ENCODE results near the gene APOBEC3H. TPM values are rescaled to one million over a fixed set of nuclear protein-coding genes. Genes with fewer than 3 reads are reported as not detected.

Gene APOBEC3H
- total and polyA plus RNA-seq, 2 experiments from 2014 or later = not detected

DNA sequence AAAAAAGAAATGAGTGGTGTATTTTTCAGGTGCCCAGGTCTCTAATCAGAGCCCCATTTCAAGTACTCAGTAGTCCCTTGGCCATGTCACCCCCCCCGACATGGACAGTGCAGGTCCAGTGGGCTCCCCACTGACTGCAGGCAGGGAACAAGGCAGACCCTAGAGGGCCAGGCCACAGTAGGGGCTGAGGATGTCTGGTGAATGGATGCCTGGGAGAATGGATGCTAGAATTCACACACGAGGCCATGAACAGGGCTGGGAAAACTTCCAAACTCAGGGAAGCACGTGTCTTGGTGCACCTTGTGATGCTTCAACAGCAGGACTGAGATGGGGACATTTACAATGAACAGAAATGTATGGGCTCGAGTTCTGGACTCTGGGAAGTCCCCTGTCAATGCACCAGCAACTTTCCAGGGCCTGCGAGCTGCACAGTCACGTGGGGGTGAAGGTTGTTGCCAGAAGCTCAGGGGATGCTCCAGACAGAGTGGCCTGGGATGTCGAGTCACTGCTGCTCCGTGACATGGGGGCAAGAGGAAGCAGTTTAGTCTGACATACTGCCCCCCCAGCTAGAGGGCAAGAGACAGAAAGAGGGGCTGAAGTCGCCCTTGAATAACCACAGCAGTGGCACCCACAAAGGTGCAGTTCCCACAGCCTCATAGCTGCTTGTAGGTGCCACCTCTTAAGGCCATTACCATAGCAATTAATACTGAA, 16.8 kb upstream of the APOBEC3H start:
- H3K4me1 ChIP-seq (ENCODE audit: insufficient read depth) = no peaks in the 10 kb centered on the region
- no peak overlapping the region for H3K4me3 ChIP-seq
- no peaks in the 10 kb centered on the region for H3K27me3 ChIP-seq
- H3K4me2 ChIP-seq = no peak overlapping the region
- no peaks in the 10 kb centered on the region for H3K36me3 ChIP-seq (replicated peaks; ENCODE audit: insufficient read depth, low read depth)
- H2AFZ ChIP-seq = no peak overlapping the region
- no peaks in the 10 kb centered on the region for H3K9me2 ChIP-seq (replicated peaks; ENCODE audit: insufficient read depth)
- H3K79me2 ChIP-seq = no peaks in the 10 kb centered on the region
- no peak overlapping the region for H3K27ac ChIP-seq
- no peaks in the 10 kb centered on the region for H4K20me1 ChIP-seq (ENCODE audit: insufficient read depth, poor library complexity, severe bottlenecking)
- no peaks in the 10 kb centered on the region for H3K9me3 ChIP-seq (ENCODE audit: low read depth)
- TF ChIP-seq EZH2 (IDR thresholded peaks at IDR 0.05; ENCODE audit: borderline replicate concordance) = no peak
- no peak for TF ChIP-seq EZH2phosphoT487 (IDR thresholded peaks at IDR 0.05; ENCODE audit: low read depth, severe bottlenecking, unreplicated experiment)
- TF ChIP-seq, protein P1, sequence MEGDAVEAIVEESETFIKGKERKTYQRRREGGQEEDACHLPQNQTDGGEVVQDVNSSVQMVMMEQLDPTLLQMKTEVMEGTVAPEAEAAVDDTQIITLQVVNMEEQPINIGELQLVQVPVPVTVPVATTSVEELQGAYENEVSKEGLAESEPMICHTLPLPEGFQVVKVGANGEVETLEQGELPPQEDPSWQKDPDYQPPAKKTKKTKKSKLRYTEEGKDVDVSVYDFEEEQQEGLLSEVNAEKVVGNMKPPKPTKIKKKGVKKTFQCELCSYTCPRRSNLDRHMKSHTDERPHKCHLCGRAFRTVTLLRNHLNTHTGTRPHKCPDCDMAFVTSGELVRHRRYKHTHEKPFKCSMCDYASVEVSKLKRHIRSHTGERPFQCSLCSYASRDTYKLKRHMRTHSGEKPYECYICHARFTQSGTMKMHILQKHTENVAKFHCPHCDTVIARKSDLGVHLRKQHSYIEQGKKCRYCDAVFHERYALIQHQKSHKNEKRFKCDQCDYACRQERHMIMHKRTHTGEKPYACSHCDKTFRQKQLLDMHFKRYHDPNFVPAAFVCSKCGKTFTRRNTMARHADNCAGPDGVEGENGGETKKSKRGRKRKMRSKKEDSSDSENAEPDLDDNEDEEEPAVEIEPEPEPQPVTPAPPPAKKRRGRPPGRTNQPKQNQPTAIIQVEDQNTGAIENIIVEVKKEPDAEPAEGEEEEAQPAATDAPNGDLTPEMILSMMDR (IDR thresholded peaks at IDR 0.05; ENCODE audit: poor library complexity) = no peak
- whole genome bisulfite sequencing (ENCODE audit: low lambda C conversion rate, missing lambda C conversion rate) = 86% methylated on average over 9 of the region's 9 CpGs
- no peak for DNase-seq (ENCODE audit: low spot score)

DNA sequence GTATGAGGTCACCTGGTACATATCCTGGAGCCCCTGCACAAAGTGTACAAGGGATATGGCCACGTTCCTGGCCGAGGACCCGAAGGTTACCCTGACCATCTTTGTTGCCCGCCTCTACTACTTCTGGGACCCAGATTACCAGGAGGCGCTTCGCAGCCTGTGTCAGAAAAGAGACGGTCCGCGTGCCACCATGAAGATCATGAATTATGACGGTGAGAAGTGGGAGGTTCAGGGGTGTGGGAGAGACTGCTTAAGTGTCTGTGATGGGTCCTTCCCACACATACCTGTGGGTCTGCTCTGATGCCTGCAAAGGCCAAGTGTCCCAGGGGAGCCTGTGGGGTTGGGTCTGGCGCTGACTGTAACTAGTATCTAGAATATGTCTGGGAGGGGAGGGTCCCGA, 16.0 kb upstream of the APOBEC3H start:
- WGBS (ENCODE audit: low lambda C conversion rate, missing lambda C conversion rate) = 97% methylated on average over 12 of the region's 12 CpGs
- H2AFZ ChIP-seq = no peak overlapping the region
- H3K9me2 ChIP-seq (replicated peaks; ENCODE audit: insufficient read depth) = no peaks in the 10 kb centered on the region
- DNase-seq (ENCODE audit: low spot score) = no peak
- no peak overlapping the region for H3K4me2 ChIP-seq
- H4K20me1 ChIP-seq (ENCODE audit: insufficient read depth, poor library complexity, severe bottlenecking) = no peaks in the 10 kb centered on the region
- TF ChIP-seq, protein P1 (IDR thresholded peaks at IDR 0.05; ENCODE audit: poor library complexity) = no peak
- no peak overlapping the region for H3K4me3 ChIP-seq
- H3K79me2 ChIP-seq = no peaks in the 10 kb centered on the region
- no peaks in the 10 kb centered on the region for H3K36me3 ChIP-seq (replicated peaks; ENCODE audit: insufficient read depth, low read depth)
- no peak overlapping the region for H3K27ac ChIP-seq
- no peaks in the 10 kb centered on the region for H3K27me3 ChIP-seq
- no peaks in the 10 kb centered on the region for H3K9me3 ChIP-seq (ENCODE audit: low read depth)
- no peaks in the 10 kb centered on the region for H3K4me1 ChIP-seq (ENCODE audit: insufficient read depth)

DNA sequence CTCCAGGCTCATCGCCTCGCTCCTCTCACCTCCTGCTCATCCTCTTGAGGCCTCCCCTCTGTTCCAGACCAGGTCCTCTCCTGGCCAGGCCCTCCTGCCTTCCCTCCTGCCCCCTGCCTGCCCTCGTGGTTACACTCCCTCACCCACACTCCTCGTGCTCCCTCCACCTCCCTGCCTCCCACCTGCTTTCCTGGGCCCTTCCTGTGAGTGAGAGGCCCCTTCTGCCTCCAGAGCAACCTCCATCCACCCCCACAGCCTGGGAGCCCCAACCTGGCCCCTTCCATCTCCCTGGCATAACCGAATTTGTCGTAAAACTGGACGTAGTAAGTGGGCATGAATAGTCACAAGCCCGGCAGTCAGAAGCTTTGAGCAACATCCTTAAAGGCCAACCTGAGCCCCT, 15.4 kb upstream of the APOBEC3H start:
- H3K4me2 ChIP-seq = no peak overlapping the region
- no peaks in the 10 kb centered on the region for H3K9me3 ChIP-seq (ENCODE audit: low read depth)
- H3K4me1 ChIP-seq (ENCODE audit: insufficient read depth) = no peaks in the 10 kb centered on the region
- no peaks in the 10 kb centered on the region for H3K36me3 ChIP-seq (replicated peaks; ENCODE audit: insufficient read depth, low read depth)
- H3K27me3 ChIP-seq = no peaks in the 10 kb centered on the region
- no peak overlapping the region for H3K27ac ChIP-seq
- H2AFZ ChIP-seq = no peak overlapping the region
- TF ChIP-seq, protein P1 (IDR thresholded peaks at IDR 0.05; ENCODE audit: poor library complexity) = no peak
- no peak for TF ChIP-seq EZH2 (IDR thresholded peaks at IDR 0.05; ENCODE audit: borderline replicate concordance)
- no peak for TF ChIP-seq EZH2phosphoT487 (IDR thresholded peaks at IDR 0.05; ENCODE audit: low read depth, severe bottlenecking, unreplicated experiment)
- H3K4me3 ChIP-seq = no peak overlapping the region
- H3K9me2 ChIP-seq (replicated peaks; ENCODE audit: insufficient read depth) = no peaks in the 10 kb centered on the region
- no peak for DNase-seq (ENCODE audit: low spot score)
- WGBS (ENCODE audit: low lambda C conversion rate, missing lambda C conversion rate) = 62% methylated on average over 8 of the region's 8 CpGs
- H3K79me2 ChIP-seq = no peaks in the 10 kb centered on the region
- no peaks in the 10 kb centered on the region for H4K20me1 ChIP-seq (ENCODE audit: insufficient read depth, poor library complexity, severe bottlenecking)

All from hepatocyte (in vitro differentiated cells).